ENCODE measurements around the gene TPSD1.
"Not testable (repeated sequence)": the region's sequence is repeated elsewhere in the genome, so short reads cannot be mapped to it uniquely, and the experiment has no call there.

GRCh38 chr16:1229476-1229875, 26.4 kb upstream of the TPSD1 start:
- TF ChIP-seq POLR2A, POLR2AphosphoS5, SPI1 (IDR thresholded peaks at IDR 0.05; ENCODE audit: low read depth, low read length): not testable (repeated sequence)
